Lung (tissue), 12 donors: Measurements from ENCODE around the gene PRDM13. TPM values are rescaled to one million over a fixed set of nuclear protein-coding genes. Genes with fewer than 3 reads are reported as not detected.

Experiments used
- ATAC-seq: fragments of 200-7000 bp; cut with Tn5 transposase; one replicate; pipeline ENCODE4 v1.9.1; 2020; ENCODE audit warnings: moderate number of reproducible peaks; ENCODE audit not compliant: insufficient read depth, low FRiP score
- DNase-seq, 3 donors: peaks; one replicate each; pipeline ENCODE4 v3.0.0-alpha.2; 2013 to 2017
- H3K27ac ChIP-seq, 2 donors: one replicate each; pipeline ENCODE4 v1.5.1; 2013; ENCODE audit warnings: mild to moderate bottlenecking in 2 of 2, moderate library complexity in 2 of 2, control low read depth in 1 of 2, inconsistent platforms in 1 of 2, low read depth in 1 of 2, low read length in 1 of 2
- H3K27me3 ChIP-seq, 3 donors: one replicate each; pipeline ENCODE4 v1.5.1; 2013; ENCODE audit warnings: low read length in 2 of 3; ENCODE audit not compliant: control insufficient read depth in 3 of 3, insufficient read depth in 3 of 3
- H3K36me3 ChIP-seq, 4 donors: one replicate each; pipeline ENCODE4 v1.5.1; 2013; ENCODE audit warnings: low read length in 4 of 4, mild to moderate bottlenecking in 1 of 4, moderate library complexity in 1 of 4; ENCODE audit not compliant: control insufficient read depth in 4 of 4, insufficient read depth in 4 of 4
- H3K4me1 ChIP-seq, 5 donors: one replicate each; pipeline ENCODE4 v1.5.1; 2013; ENCODE audit warnings: low read length in 5 of 5, mild to moderate bottlenecking in 2 of 5, moderate library complexity in 1 of 5; ENCODE audit not compliant: control insufficient read depth in 5 of 5, insufficient read depth in 5 of 5
- H3K4me3 ChIP-seq: one replicate; pipeline ENCODE4 v1.5.1; 2013; ENCODE audit warnings: mild to moderate bottlenecking, control low read depth, moderate library complexity
- H3K9ac ChIP-seq, 2 donors: one replicate each; pipeline ENCODE4 v1.5.1; 2013; ENCODE audit warnings: low read length in 2 of 2, control low read depth in 1 of 2; ENCODE audit not compliant: insufficient read depth in 1 of 2
- H3K9me3 ChIP-seq, 4 donors: one replicate each; pipeline ENCODE4 v1.5.1; 2013; ENCODE audit warnings: low read length in 3 of 4, mild to moderate bottlenecking in 1 of 4, moderate library complexity in 1 of 4; ENCODE audit not compliant: control insufficient read depth in 4 of 4, insufficient read depth in 3 of 4
- WGBS, 2 donors: extraction: QIAGEN DNeasy Blood & Tissue Kit; methylation state at CpG; one replicate each; pipeline ENCODE4 v1.1.7; 2013; 5-methylcytosine and 5-hydroxymethylcytosine counted together
- polyA plus RNA-seq, 2 donors: library from polyadenylated mRNA; stranded (reverse); fragments of 200-250 nt; gene quantifications; one replicate each; pipeline ENCODE4 v1.2.1, GENCODE V29; 2013
- total RNA-seq, 2 donors: library from RNA; depleted of rRNA in 1 of 2; stranded (reverse); fragments of >200 nt in 1 of 2; gene quantifications; one replicate each; pipeline ENCODE4 v1.2.1, GENCODE V29; 2014 to 2021
- TF ChIP-seq, protein P1 (sequence below): IDR thresholded peaks from 2 replicates; pipeline ENCODE4 v1.5.1; 2012; ENCODE audit warnings: mild to moderate bottlenecking; ENCODE audit errors: control extremely low read depth, extremely low read depth
- donor health status: control.
- donor health status: control.
- donor health status: Bipolar disorder and iron deficiency.
- donor health status: healthy.
- donor health status: DM: yes; HTN: yes; CAD: no.

Gene PRDM13
- total and polyA plus RNA-seq, 4 donors: not detected

DNA sequence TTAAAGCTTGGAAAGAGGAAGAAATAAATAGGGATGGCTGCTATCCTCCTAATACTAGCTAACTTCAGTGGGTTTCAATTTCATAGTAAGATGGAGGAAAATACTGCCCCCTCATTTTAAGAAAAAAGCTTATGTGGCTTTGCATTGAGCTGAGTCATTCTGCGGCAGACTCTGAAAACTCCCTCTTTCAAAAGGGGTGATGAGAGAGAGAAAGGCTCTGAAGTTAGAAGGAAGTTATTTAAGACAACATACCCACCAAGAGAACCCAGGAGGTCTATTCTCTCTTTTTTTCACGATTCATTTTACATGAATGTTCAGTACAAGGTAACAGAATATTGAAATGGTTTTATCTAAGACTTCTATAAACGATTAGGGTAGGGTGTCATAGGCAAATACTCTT lies 4.5 kb downstream of the PRDM13 start:
- peaks cover 0 to 13% (median 0%) of the 10 kb centered on the region in 4 donors for H3K9me3 ChIP-seq
- ATAC-seq (no peak), DNase-seq (no peak)
- WGBS, 2 donors: 0 to 6% methylated on average over 3 of the region's 3 CpGs
- no peak overlapping the region for H3K27ac ChIP-seq
- no peak overlapping the region for H3K4me3 ChIP-seq
- H3K9ac ChIP-seq: no peak overlapping the region
- H3K4me1 ChIP-seq: peaks cover 0 to 21% (median 4%) of the 10 kb centered on the region in 5 donors
- H3K27me3 ChIP-seq: peaks cover 6 to 91% (median 87%) of the 10 kb centered on the region in 3 donors
- no peaks in the 10 kb centered on the region for H3K36me3 ChIP-seq
- TF ChIP-seq, protein P1, sequence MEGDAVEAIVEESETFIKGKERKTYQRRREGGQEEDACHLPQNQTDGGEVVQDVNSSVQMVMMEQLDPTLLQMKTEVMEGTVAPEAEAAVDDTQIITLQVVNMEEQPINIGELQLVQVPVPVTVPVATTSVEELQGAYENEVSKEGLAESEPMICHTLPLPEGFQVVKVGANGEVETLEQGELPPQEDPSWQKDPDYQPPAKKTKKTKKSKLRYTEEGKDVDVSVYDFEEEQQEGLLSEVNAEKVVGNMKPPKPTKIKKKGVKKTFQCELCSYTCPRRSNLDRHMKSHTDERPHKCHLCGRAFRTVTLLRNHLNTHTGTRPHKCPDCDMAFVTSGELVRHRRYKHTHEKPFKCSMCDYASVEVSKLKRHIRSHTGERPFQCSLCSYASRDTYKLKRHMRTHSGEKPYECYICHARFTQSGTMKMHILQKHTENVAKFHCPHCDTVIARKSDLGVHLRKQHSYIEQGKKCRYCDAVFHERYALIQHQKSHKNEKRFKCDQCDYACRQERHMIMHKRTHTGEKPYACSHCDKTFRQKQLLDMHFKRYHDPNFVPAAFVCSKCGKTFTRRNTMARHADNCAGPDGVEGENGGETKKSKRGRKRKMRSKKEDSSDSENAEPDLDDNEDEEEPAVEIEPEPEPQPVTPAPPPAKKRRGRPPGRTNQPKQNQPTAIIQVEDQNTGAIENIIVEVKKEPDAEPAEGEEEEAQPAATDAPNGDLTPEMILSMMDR: no peak

DNA sequence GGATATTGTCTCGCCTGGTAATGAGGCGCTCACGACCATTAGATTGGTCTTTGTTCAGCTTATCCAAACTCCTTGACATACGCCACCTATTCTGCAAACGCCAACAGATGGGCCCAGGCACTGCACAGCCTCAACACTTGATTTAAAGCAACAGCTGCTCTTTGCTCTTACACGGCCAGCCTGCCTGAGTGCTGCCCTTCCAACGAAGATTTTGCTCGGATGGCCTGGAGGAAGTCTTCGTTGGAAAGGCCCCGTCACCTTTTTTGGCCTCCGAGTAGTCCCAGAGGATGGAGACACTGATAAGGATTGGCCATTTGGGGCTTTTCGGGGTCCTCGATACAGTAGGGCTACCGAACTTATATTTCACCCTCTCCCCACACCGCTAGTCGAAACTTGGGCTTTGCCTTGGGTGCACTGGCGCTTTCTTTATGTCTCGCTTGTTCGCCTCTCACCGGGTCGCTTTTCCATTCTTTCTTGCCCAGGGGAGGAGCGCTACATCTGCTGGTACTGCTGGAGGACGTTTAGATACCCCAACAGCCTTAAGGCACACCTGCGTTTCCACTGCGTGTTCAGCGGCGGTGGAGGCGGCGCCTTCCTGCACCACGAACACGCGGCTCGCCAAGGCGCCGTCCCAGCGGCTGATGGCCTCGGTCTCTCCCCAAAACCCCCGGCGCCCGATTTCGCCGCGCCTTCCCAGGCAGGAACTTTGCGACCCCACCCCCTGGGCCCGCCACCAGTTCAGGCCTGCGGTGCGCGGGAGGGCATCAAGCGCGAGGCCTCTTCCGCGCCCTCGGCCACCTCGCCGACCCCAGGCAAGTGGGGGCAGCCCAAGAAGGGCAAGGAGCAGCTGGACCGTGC lies 6.1 kb downstream of the PRDM13 start:
- peaks cover 0 to 20% (median 4%) of the 10 kb centered on the region in 5 donors for H3K4me1 ChIP-seq
- WGBS, 2 donors: 7 to 12% methylated on average over 56 of the region's 56 CpGs
- H3K27me3 ChIP-seq: peaks cover 4 to 91% (median 89%) of the 10 kb centered on the region in 3 donors
- H3K9me3 ChIP-seq: peaks cover 0 to 11% (median 0%) of the 10 kb centered on the region in 4 donors
- ATAC-seq (no peak), DNase-seq (no peak)
- H3K36me3 ChIP-seq: no peaks in the 10 kb centered on the region
- no peak overlapping the region for H3K4me3 ChIP-seq
- no peak overlapping the region for H3K27ac ChIP-seq
- H3K9ac ChIP-seq: no peak overlapping the region
- TF ChIP-seq, protein P1: no peak

DNA sequence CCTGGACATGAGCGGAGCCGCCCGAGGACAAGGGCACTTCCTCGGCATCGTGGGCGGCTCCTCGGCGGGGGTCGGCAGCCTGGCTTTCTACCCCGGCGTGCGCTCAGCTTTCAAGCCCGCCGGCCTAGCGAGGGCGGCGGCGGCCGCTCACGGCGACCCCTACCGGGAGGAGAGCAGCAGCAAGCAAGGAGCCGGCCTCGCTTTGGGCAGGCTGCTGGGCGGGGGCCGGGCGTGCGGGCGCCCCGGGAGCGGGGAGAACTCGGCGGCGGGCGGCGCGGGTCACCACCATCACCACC lies 6.7 kb downstream of the PRDM13 start:
- Histone ChIP-seq H3K27me3 (peaks cover 4 to 91% (median 89%) of the 10 kb centered on the region in 3 donors), H3K27ac (no peak overlapping the region), H3K4me1 (peaks cover 0 to 19% (median 4%) of the 10 kb centered on the region in 5 donors), H3K36me3 (no peaks in the 10 kb centered on the region), H3K9ac (no peak overlapping the region), H3K4me3 (no peak overlapping the region), H3K9me3 (peaks cover 0 to 12% (median 0%) of the 10 kb centered on the region in 4 donors)
- ATAC-seq (peak; percentile 62), DNase-seq (peak; percentile 48 to 63 (median 58))
- TF ChIP-seq, protein P1: no peak
- WGBS, 2 donors: 1 to 3% methylated on average over 19 to 37 of the region's 37 CpGs
